OCI-LY7 (cell line): Measurements from ENCODE around the gene ZNF536. TPM values are rescaled to one million over a fixed set of nuclear protein-coding genes. Genes with fewer than 3 reads are reported as not detected.

ENCODE experiments used
- BruUV-seq: library from RNA; stranded (reverse); fragments of 400-500 nt; replicated peaks from 2 replicates; lab custom pipeline; 2021; lab: Mats Ljungman, UMichigan
- CTCF ChIA-PET: fragments of 300-600 bp; sonication (Branson Sonifier 250); formaldehyde crosslinking; loops from one replicate; lab custom pipeline; 2022; ENCODE audit warnings: antibody characterized with exemption; ENCODE audit not compliant: unreplicated experiment; lab: Charles Lee
- POLR2A ChIA-PET: fragments of 300-600 bp; sonication (Branson Sonifier 250); formaldehyde crosslinking; loops from one replicate; lab custom pipeline; 2022; ENCODE audit warnings: antibody characterized with exemption; lab: Charles Lee
- DNase-seq: peaks from one replicate; pipeline ENCODE4 v3.0.0-alpha.2; 2015; ENCODE audit warnings: low spot score
- H2AFZ ChIP-seq: fragments of 200-600 bp; sonication (generic), shearing (Covaris generic); 2 replicates; pipeline ENCODE4 v1.6.1; 2014; ENCODE audit warnings: mild to moderate bottlenecking, antibody characterized with exemption, low read length, moderate library complexity
- H3K27ac ChIP-seq: fragments of 200-600 bp; sonication (generic); 2 replicates; pipeline ENCODE4 v1.5.1; 2014; ENCODE audit warnings: mixed run types, low read depth, mild to moderate bottlenecking, moderate library complexity, low read length, inconsistent platforms; ENCODE audit not compliant: poor library complexity, severe bottlenecking
- H3K36me3 ChIP-seq: fragments of 200-600 bp; sonication (generic); 2 replicates; pipeline ENCODE4 v1.6.1; 2014; ENCODE audit warnings: mild to moderate bottlenecking, antibody characterized with exemption, low read length, moderate library complexity, mixed read lengths; ENCODE audit not compliant: insufficient read depth
- H3K4me1 ChIP-seq: fragments of 200-600 bp; sonication (generic); 2 replicates; pipeline ENCODE4 v1.5.1; 2014; ENCODE audit warnings: mild to moderate bottlenecking, low read length; ENCODE audit not compliant: insufficient read depth, poor library complexity, severe bottlenecking
- H3K4me2 ChIP-seq: fragments of 200-600 bp; sonication (generic); 2 replicates; pipeline ENCODE4 v1.6.1; 2014; ENCODE audit warnings: mild to moderate bottlenecking, low read length
- H3K4me3 ChIP-seq: fragments of 200-600 bp; sonication (generic); 2 replicates; pipeline ENCODE4 v1.5.1; 2014; ENCODE audit warnings: mild to moderate bottlenecking, low read depth, low read length; ENCODE audit not compliant: poor library complexity, severe bottlenecking
- H3K79me2 ChIP-seq: fragments of 200-600 bp; sonication (generic); 2 replicates; pipeline ENCODE4 v1.6.1; 2016; ENCODE audit warnings: low read depth, mild to moderate bottlenecking, low read length, moderate library complexity, mixed read lengths; ENCODE audit not compliant: insufficient read depth
- H3K9me2 ChIP-seq: fragments of 200-600 bp; sonication (generic); 2 replicates; pipeline ENCODE4 v1.6.1; 2016; ENCODE audit warnings: mild to moderate bottlenecking, low read length, mixed read lengths; ENCODE audit not compliant: insufficient read depth
- H3K9me3 ChIP-seq: fragments of 200-600 bp; sonication (generic); 2 replicates; pipeline ENCODE4 v1.6.1; 2014; ENCODE audit warnings: mild to moderate bottlenecking, mixed run types, low read length, mixed read lengths
- H4K20me1 ChIP-seq: fragments of 200-600 bp; sonication (generic); 2 replicates; pipeline ENCODE4 v1.6.1; 2014; ENCODE audit warnings: mild to moderate bottlenecking, antibody characterized with exemption, low read length, moderate library complexity, mixed read lengths; ENCODE audit not compliant: insufficient read depth
- EZH2phosphoT487 ChIP-seq: fragments of 200-600 bp; sonication (generic); IDR thresholded peaks from 2 replicates; pipeline ENCODE4 v1.6.1; 2018; ENCODE audit warnings: low read depth, borderline replicate concordance, mild to moderate bottlenecking, mixed run types, antibody characterized with exemption, low read length, moderate library complexity, mixed read lengths
- intact Hi-C: fragments of 100-400 bp; cut with micrococcal nuclease; formaldehyde crosslinking; loops from one replicate; pipeline ENCODE4 v1.10.0; 2022; ENCODE audit not compliant: unreplicated experiment
- total RNA-seq, 2 experiments: library from RNA; depleted of rRNA in 1 of 2; stranded (reverse); fragments of >200 nt in 1 of 2; shearing (Covaris generic) in 1 of 2; gene quantifications; 2 replicates each; pipeline ENCODE4 v1.2.3, GENCODE V29; 2014 to 2022
- TF ChIP-seq, protein P1 (sequence below): fragments of 200-600 bp; sonication (generic); conservative IDR thresholded peaks from 2 replicates; pipeline ENCODE4 v1.5.1; 2014; ENCODE audit warnings: mild to moderate bottlenecking, antibody characterized with exemption, low read length, moderate library complexity, mixed read lengths

Gene ZNF536
- total RNA-seq, 2 experiments from 2014 or later: 0.06 to 0.30 TPM

DNA sequence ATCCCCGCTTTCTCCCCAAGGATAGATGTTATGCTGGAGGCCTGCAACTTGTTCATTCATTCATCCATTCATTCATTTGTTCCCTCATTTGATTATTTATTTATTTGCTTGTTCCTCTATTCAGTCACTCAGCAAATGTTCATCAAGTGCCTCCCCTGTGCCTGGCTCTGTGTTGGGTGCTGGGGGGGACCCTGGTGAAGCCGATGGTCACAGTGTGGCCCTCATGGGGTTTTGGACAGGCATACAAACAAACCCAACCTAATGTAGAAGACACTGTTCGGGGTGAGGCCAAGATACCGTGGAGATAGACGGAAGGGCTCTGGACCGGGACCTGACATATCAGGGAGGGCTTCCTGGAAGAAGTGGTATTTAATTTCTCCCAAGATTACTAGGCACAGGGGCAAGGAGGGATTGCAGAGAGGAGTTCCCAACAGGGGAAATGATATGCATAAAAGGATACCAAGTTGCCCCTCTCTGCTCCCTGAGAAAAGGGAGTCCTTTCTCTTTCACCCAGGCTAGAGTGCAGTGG lies 58.1 kb downstream of the ZNF536 start:
- Histone ChIP-seq H3K36me3 (no peaks in the 10 kb centered on the region), H2AFZ (no peak overlapping the region), H3K79me2 (no peaks in the 10 kb centered on the region), H3K27ac (no peak overlapping the region), H4K20me1 (no peaks in the 10 kb centered on the region), H3K4me3 (no peak overlapping the region), H3K9me2 (no peaks in the 10 kb centered on the region), H3K4me2 (no peak overlapping the region), H3K9me3 (no peaks in the 10 kb centered on the region), H3K4me1 (no peaks in the 10 kb centered on the region)
- BruUV-seq: no TSS peak
- TF ChIP-seq, protein P1, sequence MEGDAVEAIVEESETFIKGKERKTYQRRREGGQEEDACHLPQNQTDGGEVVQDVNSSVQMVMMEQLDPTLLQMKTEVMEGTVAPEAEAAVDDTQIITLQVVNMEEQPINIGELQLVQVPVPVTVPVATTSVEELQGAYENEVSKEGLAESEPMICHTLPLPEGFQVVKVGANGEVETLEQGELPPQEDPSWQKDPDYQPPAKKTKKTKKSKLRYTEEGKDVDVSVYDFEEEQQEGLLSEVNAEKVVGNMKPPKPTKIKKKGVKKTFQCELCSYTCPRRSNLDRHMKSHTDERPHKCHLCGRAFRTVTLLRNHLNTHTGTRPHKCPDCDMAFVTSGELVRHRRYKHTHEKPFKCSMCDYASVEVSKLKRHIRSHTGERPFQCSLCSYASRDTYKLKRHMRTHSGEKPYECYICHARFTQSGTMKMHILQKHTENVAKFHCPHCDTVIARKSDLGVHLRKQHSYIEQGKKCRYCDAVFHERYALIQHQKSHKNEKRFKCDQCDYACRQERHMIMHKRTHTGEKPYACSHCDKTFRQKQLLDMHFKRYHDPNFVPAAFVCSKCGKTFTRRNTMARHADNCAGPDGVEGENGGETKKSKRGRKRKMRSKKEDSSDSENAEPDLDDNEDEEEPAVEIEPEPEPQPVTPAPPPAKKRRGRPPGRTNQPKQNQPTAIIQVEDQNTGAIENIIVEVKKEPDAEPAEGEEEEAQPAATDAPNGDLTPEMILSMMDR: no peak
- TF ChIP-seq EZH2phosphoT487: no peak
- ChIA-PET POLR2A (no interaction called here), CTCF (no interaction called here)
- intact Hi-C loops: no loop called here
- no peak for DNase-seq

DNA sequence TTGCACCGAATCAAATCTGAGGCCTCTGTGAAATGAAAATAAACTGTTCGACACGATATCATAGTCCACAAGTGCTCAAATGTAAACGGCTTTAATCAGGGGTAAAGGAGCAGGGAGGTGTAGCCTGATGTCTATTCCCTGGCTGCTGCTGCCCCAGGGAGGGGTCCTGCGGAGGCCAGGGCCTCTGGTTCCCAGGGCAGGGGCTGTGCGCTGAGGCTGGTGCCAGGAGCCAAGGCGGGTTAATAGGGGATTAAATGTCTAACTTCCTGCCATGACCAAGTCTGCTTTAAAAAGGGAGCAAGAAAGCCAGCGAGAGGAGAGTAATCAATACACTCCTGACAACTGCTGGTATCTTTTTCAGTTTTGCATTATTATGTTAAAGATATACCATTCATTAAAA lies 59.4 kb downstream of the ZNF536 start:
- TF ChIP-seq, protein P1: no peak
- no peak for TF ChIP-seq EZH2phosphoT487
- Histone ChIP-seq H3K4me3 (no peak overlapping the region), H3K4me1 (no peaks in the 10 kb centered on the region), H3K36me3 (no peaks in the 10 kb centered on the region), H3K9me2 (no peaks in the 10 kb centered on the region), H2AFZ (no peak overlapping the region), H3K27ac (no peak overlapping the region), H4K20me1 (no peaks in the 10 kb centered on the region), H3K79me2 (no peaks in the 10 kb centered on the region), H3K4me2 (no peak overlapping the region), H3K9me3 (no peaks in the 10 kb centered on the region)
- BruUV-seq: no TSS peak
- intact Hi-C loops: no loop called here
- DNase-seq: no peak
- ChIA-PET POLR2A (no interaction called here), CTCF (no interaction called here)

DNA sequence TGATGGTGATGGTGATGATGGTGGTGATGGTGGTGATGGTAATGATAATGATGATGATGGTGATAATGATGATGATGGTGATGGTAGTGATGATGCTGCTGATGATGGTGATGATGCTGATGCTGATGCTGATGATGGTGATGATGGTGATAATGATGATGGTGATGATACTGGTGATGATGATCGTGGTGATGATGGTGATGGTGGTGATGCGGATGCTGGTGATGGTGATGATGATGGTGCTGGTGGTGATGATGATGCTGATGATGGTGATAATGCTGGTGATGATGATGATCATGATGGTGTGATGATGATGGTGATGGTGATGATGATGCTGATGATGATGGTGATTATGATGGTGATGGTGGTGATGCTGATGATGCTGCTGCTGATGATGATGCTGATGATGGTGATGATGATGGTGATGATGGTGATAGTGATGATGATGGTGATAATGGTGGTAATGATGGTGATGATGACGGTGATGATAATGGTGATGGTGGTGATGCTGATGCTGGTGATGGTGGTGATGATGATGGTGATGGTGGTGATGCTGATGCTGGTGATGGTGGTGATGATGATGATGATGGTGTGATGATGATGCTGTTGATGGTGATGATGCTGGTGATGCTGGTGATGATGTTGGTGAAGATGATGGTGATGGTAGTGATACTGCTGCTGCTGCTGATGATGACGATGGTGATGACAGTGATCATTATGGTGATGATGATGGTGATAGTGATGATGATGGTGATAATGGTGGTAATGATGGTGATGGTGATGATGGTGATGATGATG lies 62.8 kb downstream of the ZNF536 start:
- H3K79me2 ChIP-seq: no peaks in the 10 kb centered on the region
- TF ChIP-seq, protein P1: no peak
- TF ChIP-seq EZH2phosphoT487: no peak
- no peaks in the 10 kb centered on the region for H3K9me2 ChIP-seq
- POLR2A ChIA-PET: no interaction called here
- H2AFZ ChIP-seq: no peak overlapping the region
- H3K4me3 ChIP-seq: no peak overlapping the region
- intact Hi-C loops: no loop called here
- no peaks in the 10 kb centered on the region for H3K9me3 ChIP-seq
- no peak for DNase-seq
- H3K27ac ChIP-seq: no peak overlapping the region
- H3K4me2 ChIP-seq: no peak overlapping the region
- no peaks in the 10 kb centered on the region for H3K4me1 ChIP-seq
- H3K36me3 ChIP-seq: no peaks in the 10 kb centered on the region
- no peaks in the 10 kb centered on the region for H4K20me1 ChIP-seq
- CTCF ChIA-PET: no interaction called here
- no TSS peak for BruUV-seq
